Measurements from ENCODE around the gene COMMD10.

GRCh38 chr5:116303340-116303739 is 218.5 kb downstream of the COMMD10 start:
- TF ChIP-seq CTCF (IDR thresholded peaks at IDR 0.05; ENCODE audit: insufficient read depth, low read length, poor library complexity, severe bottlenecking) (no peak), EZH2phosphoT487 (conservative IDR thresholded peaks at IDR 0.05; ENCODE audit: low read length) (no peak)
